Measurements from ENCODE around the gene SHC3. TPM values are rescaled to one million over a fixed set of nuclear protein-coding genes. Genes with fewer than 3 reads are reported as not detected.

Gene SHC3
- total RNA-seq, 1 experiment from 2014 or later, result 0.27 TPM

GRCh38 chr9:89171693-89172092, 6.9 kb downstream of the SHC3 start:
- ChIA-PET RAD21 (ENCODE audit: low non-redundant PET in 1 of 2, low total read pairs in 2 of 2, uncharacterized antibody in 2 of 2, unreplicated experiment in 2 of 2) (no interaction called here), CTCF (interaction anchor here (0.9 kb wide), 2 partner anchors 8 to 107 kb away, joined by 3 read pairs; no protein-coding TSS in a partner anchor), POLR2A (no interaction called here)
- ATAC-seq (peak; percentile 55), DNase-seq (ENCODE audit: low read depth, low spot score) (no peak)
- intact Hi-C loops (cut with micrococcal nuclease), result no loop called here
- H3K79me2 ChIP-seq (ENCODE audit: insufficient read depth, low read length), result no peaks in the 10 kb centered on the region
- H3K27me3 ChIP-seq (ENCODE audit: insufficient read depth, low read length), result no peaks in the 10 kb centered on the region
- no peak overlapping the region for H3K27ac ChIP-seq (ENCODE audit: low read depth, low read length)
- H3K9ac ChIP-seq (ENCODE audit: low read length), result no peak overlapping the region
- no peaks in the 10 kb centered on the region for H3K9me3 ChIP-seq (ENCODE audit: control insufficient read depth in 1 of 2, insufficient read depth in 1 of 2, low read depth in 1 of 2, low read length in 2 of 2)
- TF ChIP-seq EZH2phosphoT487 (IDR thresholded peaks at IDR 0.05; ENCODE audit: borderline replicate concordance) (no peak), CTCF (IDR thresholded peaks at IDR 0.05 in 2 of 3, conservative IDR thresholded peaks at IDR 0.05 in 1 of 3; ENCODE audit: borderline replicate concordance in 1 of 3, insufficient read depth in 1 of 3, low read depth in 2 of 3, low read length in 2 of 3) (peak in 1 of 3 experiments; percentile 13; a peak in 1 of 6 replicates), RAD21 (IDR thresholded peaks at IDR 0.05; ENCODE audit: low read depth) (peak; percentile 55)
- no peaks in the 10 kb centered on the region for H3K36me3 ChIP-seq (ENCODE audit: control insufficient read depth in 1 of 2, insufficient read depth in 2 of 2, low read length in 2 of 2)
- H4K20me1 ChIP-seq (ENCODE audit: insufficient read depth), result no peaks in the 10 kb centered on the region
- no peak overlapping the region for H2AFZ ChIP-seq (ENCODE audit: low read depth, low read length, poor library complexity, severe bottlenecking)
- H3K4me2 ChIP-seq (ENCODE audit: low read length), result no peak overlapping the region
- no peaks in the 10 kb centered on the region for H3K9me2 ChIP-seq (ENCODE audit: insufficient read depth)
- BruUV-seq (replicated peaks), result no TSS peak
- H3K4me3 ChIP-seq (replicated peaks in 1 of 2; ENCODE audit: low read depth in 1 of 2, low read length in 2 of 2), result no peak overlapping the region
- no peaks in the 10 kb centered on the region for H3K4me1 ChIP-seq (ENCODE audit: control insufficient read depth in 1 of 2, insufficient read depth in 2 of 2, low read length in 2 of 2)

- ATAC-seq, result no peak
- Histone ChIP-seq H3K36me3 (ENCODE audit: control insufficient read depth in 1 of 2, insufficient read depth in 2 of 2, low read length in 2 of 2) (no peaks in the 10 kb centered on the region), H3K79me2 (ENCODE audit: insufficient read depth, low read length) (no peaks in the 10 kb centered on the region), H3K27me3 (ENCODE audit: insufficient read depth, low read length) (no peaks in the 10 kb centered on the region), H3K27ac (ENCODE audit: low read depth, low read length) (no peak overlapping the region), H3K4me3 (replicated peaks in 1 of 2; ENCODE audit: low read depth in 1 of 2, low read length in 2 of 2) (no peak overlapping the region), H4K20me1 (ENCODE audit: insufficient read depth) (no peaks in the 10 kb centered on the region), H2AFZ (ENCODE audit: low read depth, low read length, poor library complexity, severe bottlenecking) (no peak overlapping the region), H3K9me2 (ENCODE audit: insufficient read depth) (no peaks in the 10 kb centered on the region), H3K9ac (ENCODE audit: low read length) (no peak overlapping the region), H3K4me1 (ENCODE audit: control insufficient read depth in 1 of 2, insufficient read depth in 2 of 2, low read length in 2 of 2) (no peaks in the 10 kb centered on the region), H3K9me3 (ENCODE audit: control insufficient read depth in 1 of 2, insufficient read depth in 1 of 2, low read depth in 1 of 2, low read length in 2 of 2) (no peaks in the 10 kb centered on the region), H3K4me2 (ENCODE audit: low read length) (no peak overlapping the region)
- POLR2A ChIA-PET, result no interaction called here
- DNase-seq (ENCODE audit: low read depth, low spot score), result no peak
- no TSS peak for BruUV-seq (replicated peaks)
- RAD21 ChIA-PET (ENCODE audit: low non-redundant PET in 1 of 2, low total read pairs in 2 of 2, uncharacterized antibody in 2 of 2, unreplicated experiment in 2 of 2), result no interaction called here
- intact Hi-C loops (cut with micrococcal nuclease), result no loop called here
- CTCF ChIA-PET, result interaction anchor here (0.9 kb wide), 2 partner anchors 9 to 108 kb away, joined by 3 read pairs; no protein-coding TSS in a partner anchor
- no peak for TF ChIP-seq REST (IDR thresholded peaks at IDR 0.05; ENCODE audit: low read depth)
- no peak for TF ChIP-seq ZNF274 (IDR thresholded peaks at IDR 0.05; ENCODE audit: low read depth, low read length)
- no peak for TF ChIP-seq CEBPB (IDR thresholded peaks at IDR 0.05; ENCODE audit: low read depth)
- TF ChIP-seq YY1 (IDR thresholded peaks at IDR 0.05; ENCODE audit: extremely low read depth, insufficient replicate concordance, low read depth, low read length), result no peak
Observed at GRCh38 chr9:89171231-89171630, 7.4 kb downstream of the SHC3 start.

All from HCT116 (cell line).